HepG2 (cell line): ENCODE measurements around the gene GABBR2.

Source experiments
- KDM1A ChIP-seq: IDR thresholded peaks from 2 replicates; pipeline ENCODE4 v1.6.1; 2016; ENCODE audit warnings: missing compliant biosample characterization
- SPEN ChIP-seq: sonication (generic); formaldehyde crosslinking; IDR thresholded peaks from 2 replicates; pipeline ENCODE4 v1.5.1; 2020; ENCODE audit warnings: low read depth, mild to moderate bottlenecking, missing genetic modification reagents

GRCh38 chr9:98396236-98396635, 312.5 kb downstream of the GABBR2 start:
- no peak for TF ChIP-seq SPEN
- no peak for TF ChIP-seq KDM1A (CRISPR knock-in tag)
